Epithelial cell of esophagus (primary cell): ENCODE measurements around the gene B3GALNT2.

Source experiments
- DNase-seq: peaks from one replicate; pipeline ENCODE4 v3.0.0; 2010; ENCODE audit warnings: low read depth
- H3K4me3 ChIP-seq: 2 replicates; pipeline ENCODE4 v1.5.1; 2011; ENCODE audit warnings: mild to moderate bottlenecking, low read length, control low read depth
- TF ChIP-seq, protein P1 (sequence below): IDR thresholded peaks from 2 replicates; pipeline ENCODE4 v1.5.1; 2011; ENCODE audit warnings: low read depth, mild to moderate bottlenecking, low read length, control low read depth, inconsistent platforms; ENCODE audit not compliant: insufficient read depth; ENCODE audit errors: missing control alignments

Gene B3GALNT2

DNA sequence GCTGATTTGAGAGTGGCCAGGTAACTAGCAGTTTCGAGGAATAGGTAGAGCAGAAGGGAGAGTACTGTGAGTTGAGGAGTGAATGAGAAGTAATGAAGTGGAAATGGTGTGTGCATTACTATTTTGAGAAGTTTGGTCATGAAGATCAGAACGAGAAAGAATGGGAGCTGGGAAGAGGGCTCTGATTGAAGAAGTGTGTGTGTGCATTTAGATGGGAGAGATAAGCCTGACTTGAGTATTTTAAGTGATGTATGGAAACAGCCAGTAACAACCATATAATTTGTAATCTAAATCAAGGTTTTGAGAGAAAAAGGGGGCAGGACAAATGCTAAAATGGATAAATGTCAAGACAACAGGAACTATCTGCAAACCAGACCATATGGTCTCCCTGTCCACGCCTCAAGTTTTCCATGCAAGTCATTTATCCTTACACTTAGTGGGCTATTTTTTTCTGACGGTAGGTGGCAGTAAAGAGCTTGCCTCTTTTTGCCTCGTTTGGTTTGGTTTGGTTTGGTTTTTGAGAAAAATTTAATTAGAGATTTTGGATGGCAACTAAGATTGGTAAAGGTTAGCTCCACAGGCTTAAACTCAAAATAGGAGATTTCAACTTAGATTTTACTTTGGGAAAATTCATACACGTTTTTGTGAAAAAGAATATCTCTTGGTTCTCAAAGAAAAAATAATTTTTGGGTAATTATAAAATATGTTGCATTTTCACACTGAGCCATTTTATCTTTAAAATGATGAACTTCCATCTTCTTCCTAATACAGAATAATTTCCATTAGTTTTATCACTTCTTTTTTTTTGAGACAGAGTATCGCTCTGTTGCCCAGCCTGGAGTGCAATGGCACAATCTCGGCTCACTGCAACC lies 9.5 kb upstream of the B3GALNT2 start:
- H3K4me3 ChIP-seq: no peak overlapping the region
- peak; percentile 69 for DNase-seq
- TF ChIP-seq, protein P1, sequence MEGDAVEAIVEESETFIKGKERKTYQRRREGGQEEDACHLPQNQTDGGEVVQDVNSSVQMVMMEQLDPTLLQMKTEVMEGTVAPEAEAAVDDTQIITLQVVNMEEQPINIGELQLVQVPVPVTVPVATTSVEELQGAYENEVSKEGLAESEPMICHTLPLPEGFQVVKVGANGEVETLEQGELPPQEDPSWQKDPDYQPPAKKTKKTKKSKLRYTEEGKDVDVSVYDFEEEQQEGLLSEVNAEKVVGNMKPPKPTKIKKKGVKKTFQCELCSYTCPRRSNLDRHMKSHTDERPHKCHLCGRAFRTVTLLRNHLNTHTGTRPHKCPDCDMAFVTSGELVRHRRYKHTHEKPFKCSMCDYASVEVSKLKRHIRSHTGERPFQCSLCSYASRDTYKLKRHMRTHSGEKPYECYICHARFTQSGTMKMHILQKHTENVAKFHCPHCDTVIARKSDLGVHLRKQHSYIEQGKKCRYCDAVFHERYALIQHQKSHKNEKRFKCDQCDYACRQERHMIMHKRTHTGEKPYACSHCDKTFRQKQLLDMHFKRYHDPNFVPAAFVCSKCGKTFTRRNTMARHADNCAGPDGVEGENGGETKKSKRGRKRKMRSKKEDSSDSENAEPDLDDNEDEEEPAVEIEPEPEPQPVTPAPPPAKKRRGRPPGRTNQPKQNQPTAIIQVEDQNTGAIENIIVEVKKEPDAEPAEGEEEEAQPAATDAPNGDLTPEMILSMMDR: peak; percentile 94

DNA sequence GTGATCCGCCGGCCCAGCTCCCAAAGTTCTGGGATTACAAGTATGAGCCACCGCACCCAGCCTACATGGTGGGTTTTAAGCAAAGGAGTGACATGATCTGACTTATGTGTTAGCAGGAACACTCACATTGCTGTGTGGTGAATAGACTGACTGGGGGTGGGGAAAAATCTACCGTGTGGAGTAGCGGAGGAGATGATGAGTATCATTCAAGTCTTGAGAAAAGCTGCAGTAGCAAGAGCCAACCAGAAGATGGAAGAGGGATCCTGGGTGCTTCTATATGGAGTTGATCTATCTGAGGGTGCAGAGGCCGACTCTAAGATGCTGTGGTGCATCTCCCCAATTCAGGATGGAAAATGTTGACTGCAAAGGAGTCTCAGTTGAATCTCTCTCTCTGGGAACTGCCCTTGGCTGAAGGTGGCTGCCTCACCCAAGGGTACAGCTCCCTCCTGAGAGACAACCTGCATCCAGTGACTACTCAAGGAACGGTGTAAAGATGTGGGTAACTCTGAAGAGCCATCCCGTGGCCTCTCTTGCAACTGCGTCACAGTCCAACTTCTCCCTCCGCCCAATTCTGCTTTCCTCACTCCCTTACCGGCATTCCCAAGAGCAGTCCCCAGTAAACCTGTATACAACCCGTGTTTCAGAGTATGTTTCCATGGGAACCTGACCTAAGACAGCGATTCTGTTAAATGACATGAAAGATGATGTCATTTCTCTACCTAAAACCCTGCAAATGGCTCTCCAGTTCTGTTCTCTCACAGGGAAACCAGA lies 7.4 kb upstream of the B3GALNT2 start:
- H3K4me3 ChIP-seq: no peak overlapping the region
- peak; percentile 59 for DNase-seq
- TF ChIP-seq, protein P1: peak; percentile 13

DNA sequence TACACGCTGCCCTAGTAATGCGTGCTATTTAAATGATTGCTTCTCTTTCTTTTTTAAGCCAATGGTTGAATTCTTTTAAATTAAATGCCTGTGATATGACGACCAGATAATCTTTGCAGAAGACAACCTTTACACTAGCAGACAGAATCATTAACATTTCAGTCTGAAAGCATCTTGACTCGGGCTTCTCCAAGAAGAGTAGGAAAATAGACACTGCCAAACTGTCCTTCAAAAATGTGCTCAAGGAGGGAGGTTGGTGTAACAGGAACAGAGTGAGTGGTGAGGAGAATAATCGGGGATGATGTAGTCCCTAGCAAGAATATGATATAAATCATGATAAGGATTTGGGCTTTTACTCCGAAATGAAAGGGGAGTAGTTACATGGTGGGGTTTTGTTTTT lies 6.6 kb upstream of the B3GALNT2 start:
- TF ChIP-seq, protein P1: no peak
- DNase-seq: no peak

DNA sequence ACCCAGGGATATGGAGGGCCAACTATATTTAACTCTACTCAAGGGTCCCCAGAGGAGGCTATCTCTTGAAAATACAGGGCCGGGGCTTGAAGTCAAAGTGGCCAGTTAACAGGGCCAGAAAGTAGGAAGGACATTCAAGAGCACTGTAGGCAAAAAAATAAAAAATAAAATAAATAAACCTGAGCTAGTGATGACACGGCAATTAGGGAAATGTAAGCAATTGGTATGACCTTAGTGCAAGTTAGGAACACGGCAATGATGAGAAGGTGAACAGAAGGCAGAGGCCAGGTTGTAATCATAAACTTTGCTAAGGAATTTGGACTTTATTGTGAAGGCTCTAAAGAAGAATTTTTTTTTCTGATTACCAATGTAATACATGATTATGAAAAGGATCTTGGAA lies 3.4 kb upstream of the B3GALNT2 start:
- DNase-seq: no peak

More for the DNA sequence above, 6.6 kb upstream of the B3GALNT2 start:
- no peak overlapping the region for H3K4me3 ChIP-seq

DNA sequence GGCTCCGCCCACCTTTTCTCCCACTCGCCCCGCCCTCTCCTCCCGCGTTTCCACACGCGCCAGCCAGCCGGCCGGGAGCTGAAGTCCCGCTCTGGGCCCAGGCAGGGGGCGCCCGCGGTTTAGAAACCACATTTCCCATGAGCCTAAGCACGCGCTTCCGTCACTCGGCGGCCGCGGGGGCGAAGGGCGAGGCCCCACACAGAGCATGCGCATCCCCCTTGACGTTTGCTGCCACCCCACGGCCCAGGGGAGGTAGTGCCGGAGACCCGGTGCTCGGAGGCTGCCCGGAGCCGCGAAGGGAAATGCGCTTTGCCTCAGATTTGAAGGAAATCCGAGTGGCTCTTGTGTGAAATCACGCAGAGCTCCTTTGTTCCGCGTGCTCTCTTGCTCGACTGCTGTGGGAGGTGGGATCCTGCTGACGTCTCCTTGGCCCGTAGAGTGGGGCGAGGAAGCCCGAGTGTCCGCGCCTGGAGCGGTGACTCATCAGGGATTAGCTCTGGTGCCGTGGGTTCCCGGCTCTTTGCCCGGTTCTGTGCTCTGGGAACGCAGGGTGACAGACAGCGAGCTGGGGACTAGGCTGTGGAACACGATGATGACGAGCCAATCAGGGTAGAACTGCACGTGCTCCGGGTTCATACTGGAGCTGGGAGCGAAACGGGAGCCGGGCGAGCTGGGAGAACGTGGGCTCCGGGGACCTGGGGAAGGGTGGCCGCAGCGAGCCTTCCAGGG lies 406 bp upstream of the B3GALNT2 start:
- DNase-seq: peak; percentile 100
- TF ChIP-seq, protein P1: peak; percentile 80
- peak overlapping the region; percentile 87 for H3K4me3 ChIP-seq

More for the DNA sequence above, 3.4 kb upstream of the B3GALNT2 start:
- H3K4me3 ChIP-seq: no peak overlapping the region
- TF ChIP-seq, protein P1: no peak

DNA sequence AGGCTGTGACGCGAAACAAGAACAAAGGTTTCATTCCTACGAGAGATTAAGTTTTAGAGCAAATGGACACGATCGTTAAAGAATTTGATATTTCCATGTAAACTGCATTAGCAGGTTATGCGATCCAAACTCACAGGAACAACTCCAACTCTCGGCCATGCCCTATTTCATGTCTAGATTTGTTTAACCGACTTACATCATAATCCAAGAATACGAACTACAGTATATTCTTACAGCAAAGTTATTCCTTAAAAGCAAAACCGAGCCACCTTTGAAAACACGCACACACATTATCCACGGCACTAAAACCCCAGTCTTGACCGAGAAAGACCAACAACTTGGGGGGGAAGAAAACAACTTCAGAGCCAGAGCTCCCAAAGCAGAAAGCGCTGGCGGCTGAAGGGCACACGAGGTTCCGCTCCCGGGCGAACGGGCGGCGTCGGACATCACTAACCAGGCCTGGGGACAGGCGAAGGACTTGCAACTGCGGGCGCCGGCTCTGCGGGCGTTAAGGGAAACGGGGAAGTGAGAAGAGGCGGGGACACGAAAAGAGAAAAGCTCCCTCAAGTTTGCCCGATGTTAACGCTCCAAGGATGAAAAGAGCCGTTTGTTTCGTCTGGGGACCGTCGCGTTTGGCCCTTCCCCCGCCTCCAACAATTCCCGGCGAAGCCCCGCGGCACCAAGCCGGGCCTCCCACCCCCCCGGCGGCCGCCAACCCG lies 690 bp downstream of the B3GALNT2 start:
- DNase-seq: peak; percentile 67
- peak overlapping the region; percentile 76 for H3K4me3 ChIP-seq
- TF ChIP-seq, protein P1: no peak
